ENCODE measurements around the gene BUB3. TPM values are rescaled to one million over a fixed set of nuclear protein-coding genes. Genes with fewer than 3 reads are reported as not detected.

BUB3 gene
- total and polyA plus RNA-seq, 2 of the 8 experiments (the other 6 are each of a cell fraction or from before 2014, with no cell fraction given), result 183 to 207 TPM

- no peak for TF ChIP-seq CTBP2 (IDR thresholded peaks at IDR 0.05; ENCODE audit: borderline replicate concordance, insufficient read depth, insufficient read length, low read length)
- no peak for TF ChIP-seq KDM1A (IDR thresholded peaks at IDR 0.05; ENCODE audit: borderline replicate concordance, low read length)
- TF ChIP-seq CBX5 (IDR thresholded peaks at IDR 0.05; ENCODE audit: low read depth, low read length), result no peak
- no peak for TF ChIP-seq JUND (IDR thresholded peaks at IDR 0.05; ENCODE audit: low read length)
- TF ChIP-seq KDM5A (IDR thresholded peaks at IDR 0.05; ENCODE audit: low read length), result no peak; the same call in 1 of the 2 replicates
- no peak for TF ChIP-seq SIRT6 (IDR thresholded peaks at IDR 0.05; ENCODE audit: low read length)
- no peak for TF ChIP-seq HDAC6 (IDR thresholded peaks at IDR 0.05; ENCODE audit: low read depth, low read length)
- TF ChIP-seq GABPA (IDR thresholded peaks at IDR 0.05; ENCODE audit: borderline replicate concordance, insufficient read depth, low read length), result peak; percentile 75; the same call in 1 of the 2 replicates
- TF ChIP-seq CEBPB (IDR thresholded peaks at IDR 0.05; ENCODE audit: low read depth, low read length), result no peak
- TF ChIP-seq ZNF274 (IDR thresholded peaks at IDR 0.05; ENCODE audit: borderline replicate concordance, extremely low read depth, low read length), result no peak
- TF ChIP-seq SAP30 (IDR thresholded peaks at IDR 0.05; ENCODE audit: insufficient read depth, insufficient replicate concordance, low read length), result peak; percentile 66
- no peak for TF ChIP-seq BRCA1 (IDR thresholded peaks at IDR 0.05; ENCODE audit: low read depth, low read length)
- TF ChIP-seq RFX5 (IDR thresholded peaks at IDR 0.05; ENCODE audit: borderline replicate concordance, low read depth, low read length), result no peak
- no peak for TF ChIP-seq NANOG (IDR thresholded peaks at IDR 0.05; ENCODE audit: insufficient read depth, low read depth, low read length, poor library complexity, severe bottlenecking)
- peak; percentile 74 for TF ChIP-seq SP2 (IDR thresholded peaks at IDR 0.05; ENCODE audit: low read length)
- TF ChIP-seq, protein P1, sequence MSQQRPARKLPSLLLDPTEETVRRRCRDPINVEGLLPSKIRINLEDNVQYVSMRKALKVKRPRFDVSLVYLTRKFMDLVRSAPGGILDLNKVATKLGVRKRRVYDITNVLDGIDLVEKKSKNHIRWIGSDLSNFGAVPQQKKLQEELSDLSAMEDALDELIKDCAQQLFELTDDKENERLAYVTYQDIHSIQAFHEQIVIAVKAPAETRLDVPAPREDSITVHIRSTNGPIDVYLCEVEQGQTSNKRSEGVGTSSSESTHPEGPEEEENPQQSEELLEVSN (IDR thresholded peaks at IDR 0.05), result peak; percentile 3; the same call in 1 of the 2 replicates
Observed at GRCh38 chr10:123154092-123154710, at the start of gene BUB3 (continued).

All from H1 (cell line).